HepG2 (cell line): ENCODE measurements around the gene CCDC142. TPM values are rescaled to one million over a fixed set of nuclear protein-coding genes. Genes with fewer than 3 reads are reported as not detected.

ENCODE experiments used
- ATM ChIP-seq: fragments of 450-650 bp; IDR thresholded peaks from 2 replicates; pipeline ENCODE4 v1.7.1; 2017; ENCODE audit warnings: mild to moderate bottlenecking, borderline replicate concordance
- ELF4 ChIP-seq: sonication (generic); formaldehyde crosslinking; IDR thresholded peaks from 2 replicates; pipeline ENCODE4 v1.5.0; 2020; ENCODE audit warnings: missing genetic modification reagents, mild to moderate bottlenecking, moderate library complexity, borderline replicate concordance
- FOXA1 ChIP-seq, 2 experiments: fragments of 450-650 bp in 1 of 2; sonication (generic) in 1 of 2; formaldehyde crosslinking in 1 of 2; IDR thresholded peaks; 2 replicates each; pipeline versions ENCODE4 v1.4.0 to v1.6.1; 2016 to 2020; ENCODE audit warnings: missing genetic modification reagents in 1 of 2
- HDAC1 ChIP-seq: sonication (generic); formaldehyde crosslinking; IDR thresholded peaks from 2 replicates; pipeline ENCODE4 v1.5.1; 2020; ENCODE audit warnings: mild to moderate bottlenecking, missing genetic modification reagents
- KDM2A ChIP-seq: sonication (generic); formaldehyde crosslinking; IDR thresholded peaks from 2 replicates; pipeline ENCODE4 v1.4.0; 2020; ENCODE audit warnings: low read depth, missing genetic modification reagents, borderline replicate concordance
- KLF13 ChIP-seq: sonication (generic); formaldehyde crosslinking; IDR thresholded peaks from 2 replicates; pipeline ENCODE4 v1.4.0; 2020; ENCODE audit warnings: mild to moderate bottlenecking, missing genetic modification reagents
- MEF2D ChIP-seq: sonication (generic); formaldehyde crosslinking; IDR thresholded peaks from 2 replicates; pipeline ENCODE4 v1.5.1; 2020; ENCODE audit warnings: mild to moderate bottlenecking, missing genetic modification reagents
- NR2F6 ChIP-seq, 2 experiments: IDR thresholded peaks; 2 replicates each; pipeline ENCODE4 v1.6.1; 2016; ENCODE audit warnings: antibody characterized with exemption in 1 of 2, mild to moderate bottlenecking in 1 of 2
- PHF5A ChIP-seq: IDR thresholded peaks from one replicate; pipeline ENCODE4 v1.6.1; 2018; ENCODE audit warnings: low read depth, missing genetic modification reagents; ENCODE audit not compliant: unreplicated experiment
- RXRA ChIP-seq: sonication (generic); formaldehyde crosslinking; IDR thresholded peaks from 2 replicates; pipeline ENCODE4 v1.5.1; 2020; ENCODE audit warnings: missing genetic modification reagents
- TCF7L2 ChIP-seq: IDR thresholded peaks from 2 replicates; pipeline ENCODE4 v1.6.1; 2011; ENCODE audit warnings: mild to moderate bottlenecking, low read depth, low read length, moderate library complexity
- ZFP36L2 ChIP-seq: sonication (generic); formaldehyde crosslinking; IDR thresholded peaks from 2 replicates; pipeline ENCODE4 v1.4.0; 2020; ENCODE audit warnings: missing genetic modification reagents
- ZNF224 ChIP-seq: sonication (generic); formaldehyde crosslinking; IDR thresholded peaks from 2 replicates; pipeline ENCODE4 v1.5.0; 2020; ENCODE audit warnings: mild to moderate bottlenecking, missing genetic modification reagents
- ZNF331 ChIP-seq: sonication (generic); formaldehyde crosslinking; IDR thresholded peaks from 2 replicates; pipeline ENCODE4 v1.4.0; 2020; ENCODE audit warnings: missing genetic modification reagents
- ZNF460 ChIP-seq: sonication (generic); formaldehyde crosslinking; IDR thresholded peaks from 2 replicates; pipeline ENCODE4 v1.5.1; 2020; ENCODE audit warnings: missing genetic modification reagents, mild to moderate bottlenecking, borderline replicate concordance
- ZNF660 ChIP-seq: sonication (generic); formaldehyde crosslinking; IDR thresholded peaks from 2 replicates; pipeline ENCODE4 v1.5.1; 2020; ENCODE audit warnings: mild to moderate bottlenecking, low read depth, missing genetic modification reagents, borderline replicate concordance
- ZNF772 ChIP-seq: sonication (generic); formaldehyde crosslinking; IDR thresholded peaks from 2 replicates; pipeline ENCODE4 v1.5.0; 2020; ENCODE audit warnings: mild to moderate bottlenecking, missing genetic modification reagents
- ZNF773 ChIP-seq: sonication (generic); formaldehyde crosslinking; IDR thresholded peaks from 2 replicates; pipeline ENCODE4 v1.4.0; 2020; ENCODE audit warnings: missing genetic modification reagents, borderline replicate concordance
- ZNF780A ChIP-seq: sonication (generic); formaldehyde crosslinking; IDR thresholded peaks from 2 replicates; pipeline ENCODE4 v1.8.0; 2022; ENCODE audit warnings: mild to moderate bottlenecking, missing genetic modification reagents, moderate library complexity
- polyA plus RNA-seq, 8 experiments: library from polyadenylated mRNA; depleted of rRNA in 3 of 8; stranded (reverse) in 7 of 8; unstranded in 1 of 8; fragments of >200 nt; fragmentation: Illumina TruSeq in 4 of 8; extraction: Trizol in 4 of 8; gene quantifications; 2 replicates each; pipeline versions ENCODE4 v1.2.1 to v1.2.3, GENCODE V29; 2011 to 2016; ENCODE audit warnings: low read depth in 4 of 8, missing spikeins in 1 of 8, mixed read lengths in 1 of 8; ENCODE audit not compliant: insufficient read depth in 1 of 8
- total RNA-seq, 5 experiments: library from RNA; depleted of rRNA; stranded (reverse); fragments of >200 nt; fragmentation: Illumina TruSeq; extraction: Trizol; gene quantifications; 2 replicates each; pipeline ENCODE4 v1.2.3, GENCODE V29; 2016; ENCODE audit warnings: low read depth in 1 of 5
- TF ChIP-seq, protein P1 (sequence below): sonication (generic); formaldehyde crosslinking; IDR thresholded peaks from 2 replicates; pipeline ENCODE4 v1.4.0; 2020; ENCODE audit warnings: low read depth, mild to moderate bottlenecking, missing genetic modification reagents
- TF ChIP-seq, protein P2 (sequence below): sonication (generic); formaldehyde crosslinking; IDR thresholded peaks from 2 replicates; pipeline ENCODE4 v1.4.0; 2020; ENCODE audit warnings: missing genetic modification reagents
- TF ChIP-seq, protein P3 (sequence below): sonication (generic); formaldehyde crosslinking; IDR thresholded peaks from 2 replicates; pipeline ENCODE4 v1.8.0; 2022; ENCODE audit warnings: low read depth, missing genetic modification reagents
- TF ChIP-seq, protein P4 (sequence below): sonication (generic); formaldehyde crosslinking; IDR thresholded peaks from 2 replicates; pipeline ENCODE4 v1.8.1; 2023; ENCODE audit warnings: missing genetic modification reagents, mild to moderate bottlenecking, borderline replicate concordance
- TF ChIP-seq, protein P5 (sequence below): sonication (generic); formaldehyde crosslinking; conservative IDR thresholded peaks from 2 replicates; pipeline ENCODE4 v1.8.0; 2022; ENCODE audit warnings: missing genetic modification reagents

The CCDC142 gene
- total and polyA plus RNA-seq, 2 of the 13 experiments (the other 11 are each of a cell fraction or from before 2014, with no cell fraction given): 14.7 to 30.4 TPM

DNA sequence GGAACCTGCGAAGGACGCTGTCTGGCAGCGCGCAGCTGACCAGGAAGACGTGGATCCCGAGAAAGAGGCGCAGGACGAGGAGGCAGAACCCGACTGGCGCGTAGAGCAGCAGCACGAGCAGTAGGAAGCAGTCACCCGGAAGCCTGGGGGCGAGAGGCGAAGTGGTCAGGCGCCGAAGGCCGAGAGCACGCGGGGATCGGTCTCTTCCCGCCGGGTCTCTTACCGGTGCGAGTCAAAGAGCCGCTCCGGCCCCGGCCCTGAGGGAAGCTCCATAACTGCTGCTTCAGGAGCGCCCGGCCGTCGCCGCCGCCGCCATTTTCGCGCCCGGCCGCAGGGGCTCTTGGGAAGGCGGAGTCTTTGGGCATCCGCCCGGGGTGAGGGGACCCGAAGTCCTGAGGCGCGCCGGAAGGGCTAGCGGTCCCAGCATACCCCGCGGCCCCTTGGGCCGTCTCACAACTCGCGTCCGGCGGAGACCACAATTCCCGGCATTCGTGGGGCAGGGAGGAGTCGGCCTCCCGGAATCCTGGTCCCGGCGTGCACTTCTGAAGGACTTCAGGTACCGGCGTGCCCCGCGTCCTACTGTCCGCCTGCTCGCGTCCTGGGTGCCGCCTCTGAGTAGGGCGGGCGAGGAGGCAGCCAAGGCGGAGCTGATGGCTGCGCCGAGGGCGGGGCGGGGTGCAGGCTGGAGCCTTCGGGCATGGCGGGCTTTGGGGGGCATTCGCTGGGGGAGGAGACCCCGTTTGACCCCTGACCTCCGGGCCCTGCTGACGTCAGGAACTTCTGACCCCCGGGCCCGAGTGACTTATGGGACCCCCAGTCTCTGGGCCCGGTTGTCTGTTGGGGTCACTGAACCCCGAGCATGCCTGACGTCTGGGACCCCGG is 46.8 kb upstream of the CCDC142 start, which contains the start of the genes AUP1 and HTRA2 (continued):
- TF ChIP-seq, protein P1, sequence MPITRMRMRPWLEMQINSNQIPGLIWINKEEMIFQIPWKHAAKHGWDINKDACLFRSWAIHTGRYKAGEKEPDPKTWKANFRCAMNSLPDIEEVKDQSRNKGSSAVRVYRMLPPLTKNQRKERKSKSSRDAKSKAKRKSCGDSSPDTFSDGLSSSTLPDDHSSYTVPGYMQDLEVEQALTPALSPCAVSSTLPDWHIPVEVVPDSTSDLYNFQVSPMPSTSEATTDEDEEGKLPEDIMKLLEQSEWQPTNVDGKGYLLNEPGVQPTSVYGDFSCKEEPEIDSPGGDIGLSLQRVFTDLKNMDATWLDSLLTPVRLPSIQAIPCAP: peak; percentile 35; the same call in 1 of the 2 replicates
- TF ChIP-seq PHF5A (CRISPR knock-in tag) (no peak), NR2F6 (IDR thresholded peaks at IDR 0.05) (peak; percentile 67; the same call in 1 of the 2 replicates), NR2F6 (CRISPR knock-in tag; IDR thresholded peaks at IDR 0.05) (peak; percentile 79), ZFP36L2 (CRISPR knock-in tag) (no peak), KLF13 (CRISPR knock-in tag) (no peak), ZNF780A (no peak; the same call in 1 of the 2 replicates), ZNF660 (CRISPR knock-in tag) (peak; percentile 21; the same call in 1 of the 2 replicates), ZNF331 (CRISPR knock-in tag) (0 out of 2 replicates have a peak, but pooled peaks have one; percentile 45), ZNF460 (peak; percentile 38; the same call in 1 of the 2 replicates), RXRA (CRISPR knock-in tag) (peak; percentile 52; the same call in 1 of the 2 replicates), ATM (no peak), FOXA1 (IDR thresholded peaks at IDR 0.05) (no peak), FOXA1 (CRISPR knock-in tag; IDR thresholded peaks at IDR 0.05) (0 out of 2 replicates have a peak, but pooled peaks have one; percentile 4), ZNF224 (CRISPR knock-in tag) (no peak; the same call in 1 of the 2 replicates), KDM2A (CRISPR knock-in tag) (peak; percentile 86; the same call in 1 of the 2 replicates), TCF7L2 (no peak), ZNF773 (CRISPR knock-in tag) (no peak), MEF2D (CRISPR knock-in tag) (peak; percentile 45; the same call in 1 of the 2 replicates), HDAC1 (CRISPR knock-in tag) (peak; percentile 93), ELF4 (CRISPR knock-in tag) (peak; percentile 86; the same call in 1 of the 2 replicates), ZNF772 (CRISPR knock-in tag) (peak; percentile 90)
- TF ChIP-seq, protein P2, sequence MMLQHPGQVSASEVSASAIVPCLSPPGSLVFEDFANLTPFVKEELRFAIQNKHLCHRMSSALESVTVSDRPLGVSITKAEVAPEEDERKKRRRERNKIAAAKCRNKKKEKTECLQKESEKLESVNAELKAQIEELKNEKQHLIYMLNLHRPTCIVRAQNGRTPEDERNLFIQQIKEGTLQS (CRISPR knock-in tag): 0 out of 2 replicates have a peak, but pooled peaks have one; percentile 13
- TF ChIP-seq, protein P3, sequence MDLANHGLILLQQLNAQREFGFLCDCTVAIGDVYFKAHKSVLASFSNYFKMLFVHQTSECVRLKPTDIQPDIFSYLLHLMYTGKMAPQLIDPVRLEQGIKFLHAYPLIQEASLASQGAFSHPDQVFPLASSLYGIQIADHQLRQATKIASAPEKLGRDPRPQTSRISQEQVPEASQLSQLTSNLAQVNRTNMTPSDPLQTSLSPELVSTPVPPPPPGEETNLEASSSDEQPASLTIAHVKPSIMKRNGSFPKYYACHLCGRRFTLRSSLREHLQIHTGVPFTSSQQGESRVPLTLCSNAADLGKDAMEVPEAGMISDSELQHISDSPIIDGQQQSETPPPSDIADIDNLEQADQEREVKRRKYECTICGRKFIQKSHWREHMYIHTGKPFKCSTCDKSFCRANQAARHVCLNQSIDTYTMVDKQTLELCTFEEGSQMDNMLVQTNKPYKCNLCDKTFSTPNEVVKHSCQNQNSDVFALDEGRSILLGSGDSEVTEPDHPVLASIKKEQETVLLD (CRISPR knock-in tag): peak; percentile 43; the same call in 1 of the 2 replicates
- TF ChIP-seq, protein P4, sequence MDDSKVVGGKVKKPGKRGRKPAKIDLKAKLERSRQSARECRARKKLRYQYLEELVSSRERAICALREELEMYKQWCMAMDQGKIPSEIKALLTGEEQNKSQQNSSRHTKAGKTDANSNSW (CRISPR knock-in tag): peak; percentile 39; the same call in 1 of the 2 replicates
- TF ChIP-seq, protein P5, sequence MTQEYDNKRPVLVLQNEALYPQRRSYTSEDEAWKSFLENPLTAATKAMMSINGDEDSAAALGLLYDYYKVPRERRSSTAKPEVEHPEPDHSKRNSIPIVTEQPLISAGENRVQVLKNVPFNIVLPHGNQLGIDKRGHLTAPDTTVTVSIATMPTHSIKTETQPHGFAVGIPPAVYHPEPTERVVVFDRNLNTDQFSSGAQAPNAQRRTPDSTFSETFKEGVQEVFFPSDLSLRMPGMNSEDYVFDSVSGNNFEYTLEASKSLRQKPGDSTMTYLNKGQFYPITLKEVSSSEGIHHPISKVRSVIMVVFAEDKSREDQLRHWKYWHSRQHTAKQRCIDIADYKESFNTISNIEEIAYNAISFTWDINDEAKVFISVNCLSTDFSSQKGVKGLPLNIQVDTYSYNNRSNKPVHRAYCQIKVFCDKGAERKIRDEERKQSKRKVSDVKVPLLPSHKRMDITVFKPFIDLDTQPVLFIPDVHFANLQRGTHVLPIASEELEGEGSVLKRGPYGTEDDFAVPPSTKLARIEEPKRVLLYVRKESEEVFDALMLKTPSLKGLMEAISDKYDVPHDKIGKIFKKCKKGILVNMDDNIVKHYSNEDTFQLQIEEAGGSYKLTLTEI (CRISPR knock-in tag): no peak
